CD14-positive monocyte (primary cell): ENCODE results near the gene BLCAP. TPM values are rescaled to one million over a fixed set of nuclear protein-coding genes. Genes with fewer than 3 reads are reported as not detected.
A peak's percentile ranks its signal among the peaks of the same experiment; 100 is the strongest.

ENCODE experiments used
- DNase-seq, 3 donors: peaks; one replicate each; pipeline ENCODE4 v3.0.0-alpha.2; 2011 to 2022
- H2AFZ ChIP-seq: 2 replicates; pipeline ENCODE4 v1.6.0; 2012; ENCODE audit warnings: mild to moderate bottlenecking, low read depth, low read length, inconsistent platforms; ENCODE audit not compliant: insufficient read depth, poor library complexity, severe bottlenecking
- H3K27ac ChIP-seq, 2 donors: 1 replicate in 1 of 2; 2 replicates in 1 of 2; pipeline ENCODE4 v1.5.1; 2012 to 2013; ENCODE audit warnings: low read length in 2 of 2, control low read depth in 1 of 2, inconsistent platforms in 1 of 2, low read depth in 1 of 2, mild to moderate bottlenecking in 1 of 2
- H3K27me3 ChIP-seq, 2 donors: one replicate each; pipeline versions ENCODE4 v1.6.0 to v1.6.1; 2011 to 2013; ENCODE audit warnings: low read length in 2 of 2; ENCODE audit not compliant: control insufficient read depth in 2 of 2, insufficient read depth in 2 of 2
- H3K36me3 ChIP-seq, 2 donors: replicated peaks in 1 of 2; 1 replicate in 1 of 2; 2 replicates in 1 of 2; pipeline versions ENCODE4 v1.5.1 to v1.6.1; 2012 to 2013; ENCODE audit warnings: low read length in 2 of 2, control low read depth in 1 of 2, inconsistent platforms in 1 of 2, mild to moderate bottlenecking in 1 of 2; ENCODE audit not compliant: insufficient read depth in 2 of 2, control insufficient read depth in 1 of 2
- H3K4me1 ChIP-seq, 2 donors: 1 replicate in 1 of 2; 2 replicates in 1 of 2; pipeline versions ENCODE4 v1.5.1 to v1.6.1; 2012 to 2013; ENCODE audit warnings: low read length in 2 of 2, control low read depth in 1 of 2, inconsistent platforms in 1 of 2, mild to moderate bottlenecking in 1 of 2, moderate library complexity in 1 of 2; ENCODE audit not compliant: insufficient read depth in 2 of 2, control insufficient read depth in 1 of 2
- H3K4me2 ChIP-seq: replicated peaks from 2 replicates; pipeline ENCODE3; 2012; ENCODE audit warnings: low read length, moderate library complexity, mild to moderate bottlenecking; ENCODE audit not compliant: poor library complexity, severe bottlenecking; ENCODE audit errors: extremely low read depth
- H3K4me3 ChIP-seq, 3 experiments: fragments of 200-600 bp in 1 of 3; sonication (generic) in 1 of 3; replicated peaks in 1 of 3; 1 replicate in 2 of 3; 2 replicates in 1 of 3; pipeline ENCODE4 v1.5.1; 2011 to 2013; ENCODE audit warnings: low read length in 3 of 3, mild to moderate bottlenecking in 3 of 3, control low read depth in 2 of 3, low read depth in 2 of 3, inconsistent platforms in 1 of 3, moderate library complexity in 1 of 3
- H3K79me2 ChIP-seq: 2 replicates; pipeline ENCODE4 v1.6.0; 2012; ENCODE audit warnings: mild to moderate bottlenecking, control low read depth, inconsistent platforms, low read length, moderate library complexity; ENCODE audit not compliant: insufficient read depth
- H3K9ac ChIP-seq: 2 replicates; pipeline ENCODE4 v1.6.0; 2017; ENCODE audit warnings: low read length, mild to moderate bottlenecking; ENCODE audit not compliant: insufficient read depth, poor library complexity, severe bottlenecking
- H3K9me3 ChIP-seq, 2 donors: replicated peaks in 1 of 2; 1 replicate in 1 of 2; 2 replicates in 1 of 2; pipeline versions ENCODE4 v1.5.1 to v1.6.1; 2012 to 2013; ENCODE audit warnings: low read length in 2 of 2, control low read depth in 1 of 2; ENCODE audit not compliant: control insufficient read depth in 1 of 2, insufficient read depth in 1 of 2
- H4K20me1 ChIP-seq: 2 replicates; pipeline ENCODE4 v1.6.0; 2012; ENCODE audit warnings: mild to moderate bottlenecking, low read length, control low read depth, moderate library complexity; ENCODE audit not compliant: insufficient read depth
- H3K27ac Mint-ChIP-seq, 7 donors: one replicate each; pipeline ENCODE4 v1.8.0; 2020; ENCODE audit warnings: mild to moderate bottlenecking in 7 of 7, mixed read lengths in 7 of 7, moderate library complexity in 6 of 7, inconsistent platforms in 2 of 7
- H3K27me3 Mint-ChIP-seq, 3 donors: one replicate each; pipeline ENCODE4 v1.8.0; 2021 to 2022; ENCODE audit warnings: low read depth in 3 of 3, mild to moderate bottlenecking in 3 of 3, mixed read lengths in 3 of 3, moderate library complexity in 3 of 3, inconsistent platforms in 1 of 3
- H3K36me3 Mint-ChIP-seq, 2 donors: one replicate each; pipeline ENCODE4 v1.8.0; 2020; ENCODE audit warnings: mixed read lengths in 2 of 2, inconsistent platforms in 1 of 2, mild to moderate bottlenecking in 1 of 2
- H3K4me1 Mint-ChIP-seq: one replicate; pipeline ENCODE4 v1.8.0; 2020; ENCODE audit warnings: mild to moderate bottlenecking, mixed read lengths
- H3K4me3 Mint-ChIP-seq, 2 donors: one replicate each; pipeline ENCODE4 v1.8.0; 2020; ENCODE audit warnings: mild to moderate bottlenecking in 2 of 2, mixed read lengths in 2 of 2, moderate library complexity in 1 of 2
- H3K9me3 Mint-ChIP-seq, 7 donors: one replicate each; pipeline ENCODE4 v1.8.0; 2020 to 2022; ENCODE audit warnings: mixed read lengths in 7 of 7, mild to moderate bottlenecking in 6 of 7, moderate library complexity in 6 of 7, inconsistent platforms in 2 of 7
- WGBS: methylation state at CpG from one replicate; pipeline ENCODE4 v1.1.5; 2013; ENCODE audit warnings: missing lambda C conversion rate; ENCODE audit not compliant: insufficient coverage; 5-methylcytosine and 5-hydroxymethylcytosine counted together
- intact Hi-C, 2 donors: fragments of 100-400 bp; cut with micrococcal nuclease; formaldehyde crosslinking; loops; one replicate each; pipeline versions ENCODE4 v1.15.0 to v1.15.1; 2023
- polyA plus RNA-seq, 3 donors: library from polyadenylated mRNA; depleted of rRNA in 1 of 3; unstranded in 2 of 3; stranded (reverse) in 1 of 3; fragments of 300-500 nt in 2 of 3; fragments of >200 nt in 1 of 3; fragmentation: Illumina TruSeq in 2 of 3; gene quantifications; 1 replicate in 2 of 3; 2 replicates in 1 of 3; pipeline ENCODE4 v1.2.3, GENCODE V29; 2012 to 2021
- TF ChIP-seq, protein P1 (sequence below): fragments of 200-600 bp; IDR thresholded peaks from one replicate; pipeline ENCODE4 v1.8.0; 2022; ENCODE audit warnings: antibody characterized with exemption, mild to moderate bottlenecking

BLCAP gene
- polyA plus RNA-seq, 3 donors = 45.3 to 54.5 (median 53.3) TPM

DNA sequence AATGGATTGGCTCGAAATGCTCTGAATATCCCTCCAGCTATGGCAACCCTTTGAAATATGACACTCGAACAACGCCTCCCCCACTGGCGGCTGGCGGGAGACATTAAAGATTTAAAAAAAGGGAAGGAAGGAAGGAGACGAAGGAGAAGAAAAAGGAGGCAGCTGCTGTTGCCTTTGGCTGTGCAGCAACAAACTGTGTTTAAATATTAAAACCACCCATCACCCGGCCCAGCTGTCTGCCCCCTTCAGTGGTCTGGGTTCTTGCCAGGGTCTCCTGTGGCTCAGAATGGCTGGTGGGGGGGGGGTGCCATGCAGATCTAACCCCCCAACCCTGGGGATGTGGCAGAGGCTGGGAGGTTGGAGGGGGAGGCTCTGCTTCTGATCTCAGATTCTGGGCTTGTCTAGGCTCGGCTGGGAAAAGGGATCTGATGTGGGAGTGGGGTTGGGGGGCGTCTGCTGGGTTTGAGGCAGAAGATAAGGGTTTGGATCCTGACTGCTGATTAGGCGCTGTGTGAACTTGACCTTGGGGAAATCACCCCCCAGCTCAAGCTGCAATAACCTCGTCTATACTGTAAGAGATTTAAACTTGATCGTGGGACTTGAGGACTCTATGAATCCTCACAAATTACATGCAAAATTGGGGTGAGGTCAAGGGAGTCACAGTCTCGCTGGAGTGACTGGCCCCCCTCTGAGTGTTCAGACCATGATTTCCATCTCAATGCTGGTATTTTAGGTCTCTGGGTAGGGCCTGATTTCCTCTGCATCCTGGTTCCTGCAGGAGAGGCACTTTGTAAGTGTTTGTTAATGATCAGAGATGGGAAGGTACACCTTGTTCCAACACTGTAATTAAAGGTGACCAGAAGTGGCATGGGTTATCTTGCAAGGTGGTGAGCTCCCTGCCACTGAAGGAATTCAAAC is 40.3 kb upstream of the BLCAP start:
- H3K27ac Mint-ChIP-seq = no peak overlapping the region
- H3K4me2 ChIP-seq = no peak overlapping the region
- H3K4me3 Mint-ChIP-seq = peak overlapping the region in 1 of 2 donors; percentile 21

DNA sequence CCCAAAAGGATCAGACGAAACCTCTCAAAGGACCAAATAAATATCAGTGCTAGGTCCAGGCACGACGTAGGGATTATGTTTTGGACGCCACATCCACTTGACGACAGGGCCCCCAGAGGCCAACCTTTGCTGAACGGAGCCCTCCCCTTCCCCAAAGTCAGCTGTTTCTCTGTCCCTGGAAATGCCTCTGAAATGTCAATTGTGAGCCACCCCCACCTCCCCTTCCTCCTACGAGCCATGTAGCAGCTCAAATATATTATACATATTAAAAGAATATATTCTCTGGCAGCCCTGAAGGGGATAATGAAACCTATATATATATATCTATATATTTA is 39.6 kb upstream of the BLCAP start:
- 34% methylated on average over 5 of the region's 7 CpGs for WGBS
- peaks cover 0 to 3% (median 0%) of the 10 kb centered on the region in 7 donors for H3K9me3 Mint-ChIP-seq

More for the DNA sequence above, 40.3 kb upstream of the BLCAP start:
- no peaks in the 10 kb centered on the region for H3K4me1 ChIP-seq
- H3K79me2 ChIP-seq = no peaks in the 10 kb centered on the region
- Mint-ChIP-seq H3K27me3 (peaks cover 37 to 67% (median 46%) of the 10 kb centered on the region in 3 donors), H3K36me3 (no peaks in the 10 kb centered on the region), H3K9me3 (peaks cover 0 to 5% (median 0%) of the 10 kb centered on the region in 7 donors), H3K4me1 (peaks cover 6% of the 10 kb centered on the region)
- intact Hi-C loops = loop anchor here (5.0 to 10.0 kb wide), 2 partner anchors 424 to 427 kb away; no protein-coding TSS in a partner anchor
- DNase-seq = no peak
- H3K4me3 ChIP-seq = no peak overlapping the region
- TF ChIP-seq, protein P1, sequence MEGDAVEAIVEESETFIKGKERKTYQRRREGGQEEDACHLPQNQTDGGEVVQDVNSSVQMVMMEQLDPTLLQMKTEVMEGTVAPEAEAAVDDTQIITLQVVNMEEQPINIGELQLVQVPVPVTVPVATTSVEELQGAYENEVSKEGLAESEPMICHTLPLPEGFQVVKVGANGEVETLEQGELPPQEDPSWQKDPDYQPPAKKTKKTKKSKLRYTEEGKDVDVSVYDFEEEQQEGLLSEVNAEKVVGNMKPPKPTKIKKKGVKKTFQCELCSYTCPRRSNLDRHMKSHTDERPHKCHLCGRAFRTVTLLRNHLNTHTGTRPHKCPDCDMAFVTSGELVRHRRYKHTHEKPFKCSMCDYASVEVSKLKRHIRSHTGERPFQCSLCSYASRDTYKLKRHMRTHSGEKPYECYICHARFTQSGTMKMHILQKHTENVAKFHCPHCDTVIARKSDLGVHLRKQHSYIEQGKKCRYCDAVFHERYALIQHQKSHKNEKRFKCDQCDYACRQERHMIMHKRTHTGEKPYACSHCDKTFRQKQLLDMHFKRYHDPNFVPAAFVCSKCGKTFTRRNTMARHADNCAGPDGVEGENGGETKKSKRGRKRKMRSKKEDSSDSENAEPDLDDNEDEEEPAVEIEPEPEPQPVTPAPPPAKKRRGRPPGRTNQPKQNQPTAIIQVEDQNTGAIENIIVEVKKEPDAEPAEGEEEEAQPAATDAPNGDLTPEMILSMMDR = no peak
- peaks cover 9 to 35% of the 10 kb centered on the region in 2 donors for H3K27me3 ChIP-seq
- no CpG with 5 or more reads among the region's 13 CpGs for WGBS
- H3K27ac ChIP-seq = no peak overlapping the region
- H3K9ac ChIP-seq = no peak overlapping the region
- H2AFZ ChIP-seq = no peak overlapping the region
- H3K36me3 ChIP-seq = no peaks in the 10 kb centered on the region
- no peaks in the 10 kb centered on the region for H4K20me1 ChIP-seq
- no peaks in the 10 kb centered on the region for H3K9me3 ChIP-seq

More for the DNA sequence above, 39.6 kb upstream of the BLCAP start:
- no peaks in the 10 kb centered on the region for H4K20me1 ChIP-seq
- no peak overlapping the region for H2AFZ ChIP-seq
- intact Hi-C loops = loop anchor here (5.0 to 10.0 kb wide), 2 partner anchors 425 to 428 kb away; no protein-coding TSS in a partner anchor
- no peak overlapping the region for H3K4me3 ChIP-seq
- H3K27me3 ChIP-seq = peaks cover 9 to 38% of the 10 kb centered on the region in 2 donors
- H3K27ac ChIP-seq = no peak overlapping the region
- H3K9me3 ChIP-seq = no peaks in the 10 kb centered on the region
- Mint-ChIP-seq H3K27me3 (peaks cover 37 to 68% (median 47%) of the 10 kb centered on the region in 3 donors), H3K4me3 (peak overlapping the region in 1 of 2 donors; percentile 46), H3K4me1 (peaks cover 6% of the 10 kb centered on the region), H3K27ac (no peak overlapping the region), H3K36me3 (no peaks in the 10 kb centered on the region)
- TF ChIP-seq, protein P1 = no peak
- H3K9ac ChIP-seq = no peak overlapping the region
- H3K4me1 ChIP-seq = no peaks in the 10 kb centered on the region
- no peaks in the 10 kb centered on the region for H3K79me2 ChIP-seq
- H3K4me2 ChIP-seq = no peak overlapping the region
- no peak for DNase-seq
- no peaks in the 10 kb centered on the region for H3K36me3 ChIP-seq
